Measurements from ENCODE around the gene SNX10.

The SNX10 gene

GRCh38 chr7:26337232-26337865, 45.7 kb downstream of the SNX10 start:
- no peak for DNase-seq

GRCh38 chr7:26340476-26341018, 48.9 kb downstream of the SNX10 start:
- DNase-seq: no peak

GRCh38 chr7:26343320-26343832, 51.7 kb downstream of the SNX10 start:
- no peak for DNase-seq

DNA sequence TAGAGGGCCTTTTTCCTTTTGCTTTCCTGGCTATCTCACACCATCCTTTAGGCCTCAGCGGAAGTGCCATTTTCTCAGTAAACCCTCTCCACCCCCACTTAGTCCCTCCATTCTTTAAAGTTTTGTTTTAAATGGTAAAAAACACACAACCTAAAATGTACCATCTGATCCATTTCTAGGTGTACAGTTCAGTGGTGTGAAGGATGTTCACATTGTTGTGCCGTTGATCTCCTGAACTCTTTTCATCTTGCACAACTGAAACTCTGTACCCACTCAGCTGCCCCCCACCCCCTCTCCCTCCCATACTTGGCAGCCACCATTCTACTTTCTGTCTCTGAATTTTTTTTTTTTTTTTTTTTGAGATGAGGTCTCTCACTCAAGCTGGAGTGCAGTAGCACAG, 52.2 kb downstream of the SNX10 start:
- no peak for DNase-seq

DNA sequence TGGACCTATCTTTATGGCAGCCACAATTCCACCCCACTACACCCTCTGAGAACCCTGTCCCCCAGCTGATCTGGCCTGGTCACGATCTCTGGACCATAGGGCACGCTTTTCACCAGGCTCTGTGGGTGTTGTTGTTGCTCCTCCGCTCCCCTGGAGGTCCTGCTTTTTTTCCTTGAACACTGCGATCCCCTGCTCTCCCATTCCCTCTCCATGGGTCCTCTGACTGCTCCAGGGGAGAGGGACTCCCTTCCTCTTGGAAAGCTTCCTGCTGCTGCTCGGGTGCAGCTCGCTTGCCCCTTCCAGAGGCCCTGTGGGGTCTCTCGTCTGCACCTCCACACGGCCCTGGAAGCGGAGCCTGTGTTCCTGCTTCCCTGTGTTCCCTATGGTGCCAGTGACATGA, 53.5 kb downstream of the SNX10 start:
- no peak for DNase-seq

GRCh38 chr7:26345837-26346236, 54.2 kb downstream of the SNX10 start:
- no peak for DNase-seq

GRCh38 chr7:26346611-26347203, 55.0 kb downstream of the SNX10 start:
- no peak for DNase-seq

- no peak for DNase-seq
These were observed 56.7 kb downstream of the SNX10 start for GRCh38 chr7:26348234-26348851.

- DNase-seq: no peak
These were observed 57.6 kb downstream of the SNX10 start for GRCh38 chr7:26349005-26349915.

DNA sequence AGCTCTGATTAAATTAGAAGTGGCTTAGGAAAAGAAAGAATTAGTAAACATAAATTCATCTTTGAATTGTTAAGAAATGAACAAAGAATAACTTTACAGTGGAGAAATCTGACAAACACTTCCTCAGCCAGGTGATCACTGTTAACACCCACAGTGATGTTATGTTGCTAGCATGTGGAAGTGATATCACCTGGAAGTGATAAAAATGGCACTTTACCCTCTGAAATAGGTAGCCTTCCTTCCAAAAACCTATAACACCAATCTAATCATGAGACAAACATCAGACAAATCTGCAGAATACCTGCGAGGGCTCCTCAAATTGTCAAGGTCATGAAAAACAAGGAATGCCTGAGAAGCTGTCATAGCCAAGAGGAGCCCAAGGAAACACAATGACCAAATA, 59.5 kb downstream of the SNX10 start:
- DNase-seq: no peak

- no peak for DNase-seq
These were observed 64.6 kb downstream of the SNX10 start for GRCh38 chr7:26356229-26356628.

DNA sequence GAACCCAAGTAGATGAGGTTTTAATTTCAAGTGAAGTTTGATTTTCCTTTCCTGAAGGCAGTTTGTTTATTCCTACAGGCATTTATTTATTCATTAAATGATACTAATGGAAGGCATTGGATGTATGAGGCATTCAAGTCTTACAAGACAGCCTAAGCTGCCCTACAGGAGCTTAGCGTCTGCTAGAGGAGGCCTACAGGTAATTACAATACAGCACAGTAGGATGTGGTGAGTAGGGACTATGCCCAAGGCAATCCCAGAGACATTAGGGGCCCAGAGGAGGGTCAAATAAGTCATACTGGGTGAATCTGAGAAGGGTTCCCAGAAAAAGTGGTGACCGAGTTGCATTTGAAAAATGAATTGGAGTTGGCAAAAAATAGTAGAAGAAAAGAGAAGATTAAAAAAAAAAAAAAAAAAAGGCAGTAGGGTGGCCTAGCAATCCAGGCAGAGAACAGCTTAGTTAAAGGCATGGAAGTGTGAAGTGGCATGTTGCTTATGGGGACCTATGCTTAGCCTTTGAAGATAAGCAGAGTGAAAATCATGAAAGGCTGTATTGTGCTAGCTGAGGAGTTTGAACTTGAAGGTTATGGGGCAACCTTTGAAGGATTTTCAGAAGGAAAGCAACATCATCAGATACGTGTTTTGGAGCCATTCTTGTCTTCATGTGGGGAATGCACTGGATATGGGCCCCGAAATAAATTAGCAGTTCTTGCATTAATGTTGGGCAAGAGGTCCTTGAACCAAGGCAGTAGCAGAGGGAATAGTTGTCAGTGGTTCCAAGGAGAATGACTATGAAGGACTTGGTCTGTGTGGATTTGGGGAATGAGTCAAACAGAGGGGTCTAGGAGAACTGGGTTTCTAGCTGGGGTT, 65.5 kb downstream of the SNX10 start:
- no peak for DNase-seq

DNA sequence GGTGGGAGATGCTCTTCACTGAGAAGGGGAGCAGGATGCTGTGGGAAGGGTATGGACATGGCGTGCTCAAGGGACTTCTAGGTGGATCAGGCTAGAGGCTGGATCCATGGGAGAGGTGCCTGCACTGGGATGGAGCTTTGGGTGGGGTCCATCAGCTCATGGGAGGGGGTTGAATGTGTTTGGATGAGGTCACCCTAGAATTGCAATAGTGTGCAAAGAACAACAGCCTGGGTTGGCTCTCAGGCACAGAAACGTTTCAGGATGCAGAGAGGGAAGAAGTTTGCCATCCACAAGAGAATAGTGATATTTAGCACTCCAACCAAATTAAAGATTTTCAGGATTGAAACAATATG, 66.1 kb downstream of the SNX10 start:
- DNase-seq: no peak

GRCh38 chr7:26360650-26361049, 69.0 kb downstream of the SNX10 start:
- DNase-seq: no peak

GRCh38 chr7:26361637-26362036, 70.0 kb downstream of the SNX10 start:
- no peak for DNase-seq

DNA sequence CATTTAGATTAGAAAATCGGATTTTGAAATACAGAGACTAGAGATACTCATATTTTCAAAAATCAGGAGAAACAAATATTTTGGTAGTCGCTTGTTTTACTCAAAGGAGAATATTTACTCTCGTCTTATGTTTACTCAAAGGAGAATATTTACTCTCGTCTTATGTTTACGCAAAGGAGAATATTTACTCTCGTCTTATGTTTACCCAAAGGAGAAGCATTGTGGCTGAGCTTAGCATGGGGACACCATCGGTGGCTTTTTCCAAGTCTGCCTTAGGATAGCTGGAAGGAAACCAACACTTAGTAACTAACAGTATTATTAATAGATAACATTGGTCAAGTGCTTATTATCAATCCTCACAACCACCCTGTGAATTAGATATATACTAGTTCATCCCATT, 71.8 kb downstream of the SNX10 start:
- DNase-seq: no peak

- DNase-seq: peak; percentile 22
These were observed 73.6 kb downstream of the SNX10 start for GRCh38 chr7:26365077-26365900.

DNA sequence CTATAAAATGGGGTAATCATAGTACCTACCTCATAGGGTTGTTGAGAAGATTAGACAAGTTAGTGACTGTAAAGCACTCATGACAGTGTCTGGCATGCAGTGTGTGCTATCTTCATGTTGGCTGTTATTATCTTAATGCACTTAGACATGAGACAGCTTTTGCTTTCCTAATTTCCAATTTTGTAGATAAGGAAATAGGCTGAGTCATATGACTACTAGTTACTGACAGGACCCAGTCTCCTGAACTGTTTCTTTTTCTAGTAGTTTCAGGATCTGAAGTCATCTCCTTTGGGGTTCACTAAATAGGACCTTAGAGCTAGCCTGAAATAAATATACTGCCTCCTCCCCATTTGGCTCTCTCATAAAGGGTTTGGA, 74.2 kb downstream of the SNX10 start:
- no peak for DNase-seq

- no peak for DNase-seq
These were observed 75.6 kb downstream of the SNX10 start for GRCh38 chr7:26367219-26367711.

- no peak for DNase-seq
These were observed 76.9 kb downstream of the SNX10 start for GRCh38 chr7:26368542-26368941.

DNA sequence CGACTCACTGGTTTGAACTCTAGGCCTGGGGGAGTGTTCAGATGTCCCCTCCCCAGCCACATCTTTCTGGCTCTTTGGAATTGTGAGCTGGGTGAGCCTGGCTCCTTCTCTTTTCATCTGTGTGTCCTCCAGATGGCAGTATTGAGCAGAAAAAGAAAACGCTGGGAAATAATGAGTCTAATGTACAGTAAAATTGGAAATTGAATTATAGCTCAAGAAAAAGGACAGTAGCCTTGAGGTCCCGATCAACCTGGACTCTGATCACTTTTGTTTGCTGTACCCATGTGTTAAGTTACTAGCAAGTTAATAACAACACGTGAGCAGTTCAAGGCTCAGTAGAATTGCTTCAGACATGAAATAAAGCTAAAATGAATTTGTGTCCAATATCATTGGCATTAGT, 77.9 kb downstream of the SNX10 start:
- no peak for DNase-seq
